Measurements from ENCODE around the gene VSX2.

Gene VSX2

GRCh38 chr14:74238974-74239847 lies at the start of gene VSX2:
Gene VSX2 (plus strand): TSS chr14:74239449. CDS start chr14:74239562, 113 bp downstream.
- no peak for DNase-seq

- no peak for DNase-seq
Measured at GRCh38 chr14:74190927-74191575, 48.2 kb upstream of the VSX2 start.

GRCh38 chr14:74194506-74195274 lies 44.6 kb upstream of the VSX2 start:
- no peak for DNase-seq

GRCh38 chr14:74195623-74196022 lies 43.6 kb upstream of the VSX2 start:
- DNase-seq: no peak

- no peak for DNase-seq
Measured at GRCh38 chr14:74198441-74199234, 40.6 kb upstream of the VSX2 start.

- no peak for DNase-seq
Measured at GRCh38 chr14:74202113-74202512, 37.1 kb upstream of the VSX2 start.

- DNase-seq: no peak
Measured at GRCh38 chr14:74203639-74204038, 35.6 kb upstream of the VSX2 start.

- DNase-seq: no peak
Measured at GRCh38 chr14:74204491-74204890, 34.8 kb upstream of the VSX2 start.

- no peak for DNase-seq
Measured at GRCh38 chr14:74205882-74206281, 33.4 kb upstream of the VSX2 start.

GRCh38 chr14:74207943-74208342 lies 31.3 kb upstream of the VSX2 start:
- peak; percentile 8 for DNase-seq

GRCh38 chr14:74208642-74209041 lies 30.6 kb upstream of the VSX2 start:
- DNase-seq: no peak

GRCh38 chr14:74211945-74212580 lies 27.2 kb upstream of the VSX2 start:
- no peak for DNase-seq

- DNase-seq: no peak
Measured at GRCh38 chr14:74213907-74214803, 25.1 kb upstream of the VSX2 start.

- DNase-seq: no peak
Measured at GRCh38 chr14:74216671-74217070, 22.6 kb upstream of the VSX2 start.

GRCh38 chr14:74217672-74218448 lies 21.4 kb upstream of the VSX2 start:
- DNase-seq: peak; percentile 67

- no peak for DNase-seq
Measured at GRCh38 chr14:74218462-74218861, 20.8 kb upstream of the VSX2 start.

- no peak for DNase-seq
Measured at GRCh38 chr14:74219277-74220205, 19.7 kb upstream of the VSX2 start.

GRCh38 chr14:74220991-74221390 lies 18.3 kb upstream of the VSX2 start:
- no peak for DNase-seq

- no peak for DNase-seq
Measured at GRCh38 chr14:74221741-74222140, 17.5 kb upstream of the VSX2 start.
